Upper lobe of right lung (tissue), 1 donor: Measurements from ENCODE around the gene NAV3. TPM values are rescaled to one million over a fixed set of nuclear protein-coding genes. Genes with fewer than 3 reads are reported as not detected.

Experiments
- ATAC-seq: fragments of 200-7000 bp; cut with Tn5 transposase; one replicate; pipeline ENCODE4 v1.9.1; 2020; ENCODE audit warnings: mild to moderate bottlenecking, moderate library complexity
- DNase-seq: peaks from one replicate; pipeline ENCODE4 v3.0.0-alpha.2; 2020
- H3K27ac ChIP-seq: fragments of 200-600 bp; one replicate; pipeline ENCODE4 v1.8.0; 2022
- H3K27me3 ChIP-seq: fragments of 200-600 bp; one replicate; pipeline ENCODE4 v1.8.0; 2022; ENCODE audit warnings: mild to moderate bottlenecking
- H3K36me3 ChIP-seq: fragments of 200-600 bp; one replicate; pipeline ENCODE4 v1.8.0; 2022
- H3K4me1 ChIP-seq: fragments of 200-600 bp; one replicate; pipeline ENCODE4 v1.8.0; 2022
- H3K4me3 ChIP-seq: fragments of 200-600 bp; one replicate; pipeline ENCODE4 v1.8.0; 2022; ENCODE audit warnings: mild to moderate bottlenecking
- H3K9me3 ChIP-seq: fragments of 200-600 bp; one replicate; pipeline ENCODE4 v1.8.0; 2022
- intact Hi-C: fragments of 100-400 bp; cut with DNase I; formaldehyde crosslinking; loops from one replicate; pipeline ENCODE4 v1.11.0; 2022
- total RNA-seq: library from RNA; stranded (reverse); fragmentation: NEBNext Ultra II Directional; extraction: Animal tissue kit (Norgen Biotek cat#: 25700); gene quantifications from one replicate; pipeline ENCODE4 v1.2.1, GENCODE V29; 2021
- TF ChIP-seq, protein P1 (sequence below): fragments of 200-600 bp; IDR thresholded peaks from one replicate; pipeline ENCODE4 v1.8.0; 2022; ENCODE audit warnings: antibody characterized with exemption
- donor health status: DM: no; HTN: yes; CAD: no; lungs with severe emphysema.

The NAV3 gene
- total RNA-seq, 1 donor from 2014 or later, result 17.8 TPM

- Histone ChIP-seq H3K27ac (no peak overlapping the region), H3K27me3 (no peaks in the 10 kb centered on the region), H3K4me1 (peaks cover 4% of the 10 kb centered on the region), H3K9me3 (no peaks in the 10 kb centered on the region), H3K36me3 (no peaks in the 10 kb centered on the region), H3K4me3 (no peak overlapping the region)
- ATAC-seq (no peak), DNase-seq (no peak)
- intact Hi-C loops, result no loop called here
- TF ChIP-seq, protein P1, sequence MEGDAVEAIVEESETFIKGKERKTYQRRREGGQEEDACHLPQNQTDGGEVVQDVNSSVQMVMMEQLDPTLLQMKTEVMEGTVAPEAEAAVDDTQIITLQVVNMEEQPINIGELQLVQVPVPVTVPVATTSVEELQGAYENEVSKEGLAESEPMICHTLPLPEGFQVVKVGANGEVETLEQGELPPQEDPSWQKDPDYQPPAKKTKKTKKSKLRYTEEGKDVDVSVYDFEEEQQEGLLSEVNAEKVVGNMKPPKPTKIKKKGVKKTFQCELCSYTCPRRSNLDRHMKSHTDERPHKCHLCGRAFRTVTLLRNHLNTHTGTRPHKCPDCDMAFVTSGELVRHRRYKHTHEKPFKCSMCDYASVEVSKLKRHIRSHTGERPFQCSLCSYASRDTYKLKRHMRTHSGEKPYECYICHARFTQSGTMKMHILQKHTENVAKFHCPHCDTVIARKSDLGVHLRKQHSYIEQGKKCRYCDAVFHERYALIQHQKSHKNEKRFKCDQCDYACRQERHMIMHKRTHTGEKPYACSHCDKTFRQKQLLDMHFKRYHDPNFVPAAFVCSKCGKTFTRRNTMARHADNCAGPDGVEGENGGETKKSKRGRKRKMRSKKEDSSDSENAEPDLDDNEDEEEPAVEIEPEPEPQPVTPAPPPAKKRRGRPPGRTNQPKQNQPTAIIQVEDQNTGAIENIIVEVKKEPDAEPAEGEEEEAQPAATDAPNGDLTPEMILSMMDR, result no peak
Observed at GRCh38 chr12:77833329-77833728, 2.6 kb downstream of the NAV3 start.

DNA sequence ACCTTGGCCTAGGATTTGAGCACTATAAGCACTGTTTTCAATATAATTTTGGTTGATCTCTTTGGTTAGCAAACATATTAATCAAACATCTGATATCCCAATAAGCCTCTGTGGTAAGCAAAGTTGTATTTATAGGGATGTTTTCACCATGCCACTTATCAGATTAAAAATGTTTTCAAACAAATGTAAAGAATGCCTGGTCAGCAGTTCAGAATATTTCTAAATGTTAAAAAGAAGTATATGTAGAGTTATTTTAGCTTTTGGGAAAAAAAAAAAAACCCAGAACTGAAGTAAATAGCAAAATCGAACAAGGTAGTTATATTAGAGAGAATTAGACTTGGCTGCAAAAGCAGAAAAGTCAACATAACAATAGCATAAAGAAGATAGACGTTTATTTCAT lies 3.9 kb downstream of the NAV3 start:
- intact Hi-C loops, result no loop called here
- TF ChIP-seq, protein P1, result no peak

DNA sequence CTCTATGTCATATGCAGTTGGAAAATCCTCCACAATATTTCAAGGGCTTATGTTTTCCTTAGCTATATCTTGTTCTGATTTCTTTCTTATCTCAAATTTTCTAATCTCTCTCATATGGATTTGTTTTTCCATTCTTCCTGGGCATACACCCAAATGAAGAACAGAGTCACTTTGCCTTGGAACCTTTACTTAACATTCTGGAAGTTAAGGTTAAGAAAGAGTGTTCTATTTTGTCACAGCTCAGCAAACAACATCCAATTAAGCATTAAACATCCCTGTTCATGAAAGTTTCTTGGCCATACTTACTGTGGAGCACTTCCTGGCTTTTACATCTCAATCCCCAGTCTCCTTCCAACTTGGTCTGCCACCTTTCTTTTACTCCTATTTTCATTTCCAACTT lies 5.3 kb downstream of the NAV3 start:
- no peaks in the 10 kb centered on the region for H3K9me3 ChIP-seq
- no peak overlapping the region for H3K27ac ChIP-seq
- no peak for DNase-seq

More for the DNA sequence above, 3.9 kb downstream of the NAV3 start:
- no peak for ATAC-seq
- Histone ChIP-seq H3K27me3 (no peaks in the 10 kb centered on the region), H3K9me3 (no peaks in the 10 kb centered on the region), H3K4me3 (no peak overlapping the region), H3K36me3 (no peaks in the 10 kb centered on the region), H3K27ac (no peak overlapping the region), H3K4me1 (peaks cover 3% of the 10 kb centered on the region)
- no peak for DNase-seq

DNA sequence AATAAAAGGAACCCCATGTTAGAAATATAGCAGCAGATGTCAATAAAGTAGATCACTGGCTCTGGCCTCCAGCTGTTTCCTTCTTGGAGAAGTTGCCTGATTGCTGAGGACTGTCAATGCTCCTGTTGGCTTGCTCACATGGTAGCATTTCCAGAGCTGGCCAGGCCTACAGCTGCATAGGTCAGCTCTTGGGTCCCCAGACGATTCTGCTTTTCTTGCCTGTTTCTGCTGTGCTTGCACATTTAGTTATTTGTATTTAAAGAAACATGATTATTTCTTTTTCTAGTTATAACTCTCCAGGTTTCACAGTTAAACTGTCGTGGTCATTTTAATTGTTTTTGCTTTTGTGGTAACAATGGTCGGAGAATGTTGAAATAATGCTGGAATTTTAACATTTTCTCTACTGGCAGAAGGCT lies 7.2 kb downstream of the NAV3 start:
- Histone ChIP-seq H3K4me3 (no peak overlapping the region), H3K4me1 (no peaks in the 10 kb centered on the region), H3K9me3 (no peaks in the 10 kb centered on the region), H3K27ac (no peak overlapping the region), H3K36me3 (no peaks in the 10 kb centered on the region), H3K27me3 (no peaks in the 10 kb centered on the region)
- TF ChIP-seq, protein P1, result no peak
- ATAC-seq (peak; percentile 24), DNase-seq (no peak)
- intact Hi-C loops, result no loop called here

More for the DNA sequence above, 5.3 kb downstream of the NAV3 start:
- no peaks in the 10 kb centered on the region for H3K36me3 ChIP-seq
- H3K27me3 ChIP-seq, result no peaks in the 10 kb centered on the region
- intact Hi-C loops, result no loop called here
- TF ChIP-seq, protein P1, result no peak
- no peak overlapping the region for H3K4me3 ChIP-seq
- ATAC-seq, result no peak
- no peaks in the 10 kb centered on the region for H3K4me1 ChIP-seq

DNA sequence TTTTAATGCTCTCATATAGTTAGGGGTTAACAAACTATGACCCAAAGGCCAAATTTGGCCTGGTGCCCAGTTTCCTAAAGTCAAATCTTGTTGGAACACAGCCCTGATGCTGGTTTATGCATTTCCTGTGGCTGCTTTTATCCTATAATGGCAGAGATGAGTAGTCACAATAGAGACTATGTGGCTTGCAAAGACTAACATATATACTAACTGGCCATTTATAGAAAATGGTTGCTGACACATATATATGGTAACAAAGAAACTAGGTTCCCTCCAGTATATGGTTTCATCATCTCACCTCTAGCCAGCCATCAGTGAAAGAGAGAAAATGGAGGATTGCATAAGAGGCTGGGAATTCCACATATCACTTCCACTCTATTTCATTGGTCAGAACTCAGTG lies 10.8 kb downstream of the NAV3 start:
- Histone ChIP-seq H3K27ac (no peak overlapping the region), H3K36me3 (no peaks in the 10 kb centered on the region), H3K4me1 (no peaks in the 10 kb centered on the region), H3K4me3 (no peak overlapping the region), H3K9me3 (no peaks in the 10 kb centered on the region), H3K27me3 (no peaks in the 10 kb centered on the region)
- TF ChIP-seq, protein P1, result no peak
- no peak for DNase-seq
- intact Hi-C loops, result no loop called here
- ATAC-seq, result no peak

- no peak overlapping the region for H3K4me3 ChIP-seq
- no peaks in the 10 kb centered on the region for H3K36me3 ChIP-seq
- ATAC-seq (no peak), DNase-seq (no peak)
- intact Hi-C loops, result no loop called here
- TF ChIP-seq, protein P1, result no peak
- no peaks in the 10 kb centered on the region for H3K27me3 ChIP-seq
- no peaks in the 10 kb centered on the region for H3K9me3 ChIP-seq
- H3K27ac ChIP-seq, result no peak overlapping the region
- H3K4me1 ChIP-seq, result no peaks in the 10 kb centered on the region
Observed at GRCh38 chr12:77842430-77842829, 11.7 kb downstream of the NAV3 start.
